ENCODE measurements around the gene ATRN. TPM values are rescaled to one million over a fixed set of nuclear protein-coding genes. Genes with fewer than 3 reads are reported as not detected.

Gene ATRN
- total and polyA plus RNA-seq, 2 experiments from 2014 or later: 2.2 to 18.3 TPM

- Mint-ChIP-seq H3K9me3 (no peaks in the 10 kb centered on the region; the same call in 2 of the 3 replicates), H3K36me3 (ENCODE audit: low read depth) (no peaks in the 10 kb centered on the region), H3K4me1 (peaks cover 33% of the 10 kb centered on the region), H3K4me3 (peak overlapping the region; percentile 64), H3K27ac (no peak overlapping the region), H3K27me3 (ENCODE audit: insufficient read depth, low read depth, poor library complexity) (peaks cover 24% of the 10 kb centered on the region)
- Histone ChIP-seq H3K4me3 (peak overlapping the region; percentile 62), H3F3A (replicated peaks; ENCODE audit: low read depth) (peaks cover 3% of the 10 kb centered on the region; the same call in 1 of the 2 replicates), H3K79me2 (replicated peaks; ENCODE audit: insufficient read depth) (no peaks in the 10 kb centered on the region), H3K36me3 (ENCODE audit: insufficient read depth) (no peaks in the 10 kb centered on the region), H3K27me3 (ENCODE audit: insufficient read depth) (peaks cover 45% of the 10 kb centered on the region), H3K9me2 (ENCODE audit: insufficient read depth) (no peaks in the 10 kb centered on the region), H3K4me1 (ENCODE audit: insufficient read depth) (0 out of 2 replicates have a peak, but pooled peaks cover 3% of the 10 kb centered on the region), H3K27ac (ENCODE audit: low read depth) (no peak overlapping the region), H3K4me2 (peak overlapping the region; percentile 85), H2AFZ (peak overlapping the region; percentile 92; the same call in 1 of the 2 replicates), H4K20me1 (replicated peaks; ENCODE audit: insufficient read depth) (no peaks in the 10 kb centered on the region)
- TF ChIP-seq CREB1 (CRISPR knock-in tag; IDR thresholded peaks at IDR 0.05; ENCODE audit: low read depth) (no peak), EZH2 (IDR thresholded peaks at IDR 0.05; ENCODE audit: low read depth, unreplicated experiment) (no peak), ETS1 (IDR thresholded peaks at IDR 0.05) (no peak), NANOG (IDR thresholded peaks at IDR 0.05; ENCODE audit: borderline replicate concordance) (no peak), STAT1 (IDR thresholded peaks at IDR 0.05; ENCODE audit: unreplicated experiment) (no peak), ZNF114 (CRISPR knock-in tag; IDR thresholded peaks at IDR 0.05) (no peak), CTCF (conservative IDR thresholded peaks at IDR 0.05; ENCODE audit: low read depth in 2 of 2) (no peak), JUNB (IDR thresholded peaks at IDR 0.05; ENCODE audit: unreplicated experiment) (no peak), EZH2phosphoT487 (IDR thresholded peaks at IDR 0.05; ENCODE audit: unreplicated experiment) (no peak), POLR2AphosphoS5 (IDR thresholded peaks at IDR 0.05; ENCODE audit: low read depth) (no peak), ZNF462 (CRISPR knock-in tag; IDR thresholded peaks at IDR 0.05) (no peak), REST (IDR thresholded peaks at IDR 0.05; ENCODE audit: unreplicated experiment) (no peak), ZNF331 (CRISPR knock-in tag; IDR thresholded peaks at IDR 0.05; ENCODE audit: low read depth) (no peak)
- ATAC-seq (peak; percentile 19), DNase-seq (ENCODE audit: low spot score) (peak; percentile 41)
Measured at GRCh38 chr20:3671986-3672546, 201.2 kb downstream of the ATRN start.
